ENCODE results near the gene BTBD16. TPM values are rescaled to one million over a fixed set of nuclear protein-coding genes. Genes with fewer than 3 reads are reported as not detected.

The BTBD16 gene
- total and polyA plus RNA-seq, 2 of the 4 experiments (the other 2 are of a cell fraction): not detected

- Histone ChIP-seq H3K36me3 (ENCODE audit: control insufficient read depth, insufficient read depth, low read length) (peaks cover 5% of the 10 kb centered on the region; the same call in 1 of the 2 replicates), H3K27ac (ENCODE audit: insufficient read depth, low read length) (no peak overlapping the region), H3K4me2 (ENCODE audit: low read depth, low read length) (no peak overlapping the region), H2AFZ (replicated peaks; ENCODE audit: low read length, poor library complexity) (no peak overlapping the region), H3K56ac (ENCODE audit: extremely low read depth, insufficient read depth, low read length) (no peak overlapping the region), H3K23ac (ENCODE audit: low read depth, low read length) (no peak overlapping the region), H2BK15ac (ENCODE audit: low read depth, low read length) (no peak overlapping the region), H3K18ac (ENCODE audit: low read depth, low read length) (no peak overlapping the region), H3K9me3 (ENCODE audit: control insufficient read depth, insufficient read depth, low read length) (no peaks in the 10 kb centered on the region), H4K5ac (ENCODE audit: low read depth, low read length) (no peak overlapping the region), H3K4ac (ENCODE audit: low read depth, low read length) (no peak overlapping the region), H2BK5ac (ENCODE audit: low read depth, low read length, poor library complexity, severe bottlenecking) (no peak overlapping the region), H3K14ac (replicated peaks; ENCODE audit: low read depth, low read length) (no peak overlapping the region), H2BK20ac (ENCODE audit: low read depth, low read length) (no peak overlapping the region), H3K9me1 (ENCODE audit: insufficient read depth, low read length) (no peaks in the 10 kb centered on the region), H4K8ac (ENCODE audit: low read depth in 2 of 2, low read length in 2 of 2) (no peak overlapping the region), H3K9ac (ENCODE audit: low read depth, low read length) (no peak overlapping the region), H4K20me1 (ENCODE audit: insufficient read depth, low read length) (no peaks in the 10 kb centered on the region), H3K27me3 (ENCODE audit: control insufficient read depth, insufficient read depth, low read length) (no peaks in the 10 kb centered on the region), H3K4me3 (ENCODE audit: insufficient read depth, low read depth, low read length) (no peak overlapping the region), H2AK9ac (replicated peaks; ENCODE audit: low read depth, low read length, poor library complexity) (no peak overlapping the region), H2AK5ac (ENCODE audit: low read depth, low read length) (no peak overlapping the region), H2BK120ac (ENCODE audit: low read depth, low read length) (no peak overlapping the region), H4K91ac (ENCODE audit: insufficient read depth, low read depth, low read length) (no peak overlapping the region), H3K4me1 (ENCODE audit: control insufficient read depth, insufficient read depth, low read length) (peaks cover 8% of the 10 kb centered on the region; the same call in 1 of the 2 replicates), H3K79me1 (ENCODE audit: low read depth in 1 of 2, low read length in 2 of 2) (peaks cover 0 to 9% of the 10 kb centered on the region in 2 experiments; a peak in 1 of 4 replicates)
- 67% methylated on average over 1 of the region's 5 CpGs; no CpG with 5 or more reads in 1 of the 2 experiments for WGBS, 2 experiments (ENCODE audit: extremely low coverage in 2 of 2, insufficient read length in 1 of 2)
- TF ChIP-seq BHLHE40 (IDR thresholded peaks at IDR 0.05; ENCODE audit: low read depth, low read length): no peak
- no peak for TF ChIP-seq CHD1 (IDR thresholded peaks at IDR 0.05; ENCODE audit: low read depth, low read length)
- no peak for TF ChIP-seq RFX5 (IDR thresholded peaks at IDR 0.05; ENCODE audit: low read depth, low read length)
- no peak for TF ChIP-seq POLR2A (IDR thresholded peaks at IDR 0.05; ENCODE audit: low read depth, low read length)
- no peak for TF ChIP-seq SMC3 (IDR thresholded peaks at IDR 0.05; ENCODE audit: low read depth, low read length)
- no peak for TF ChIP-seq RAD21 (IDR thresholded peaks at IDR 0.05; ENCODE audit: low read length)
- no peak for TF ChIP-seq RCOR1 (IDR thresholded peaks at IDR 0.05; ENCODE audit: insufficient replicate concordance, low read length)
- no peak for TF ChIP-seq MAZ (IDR thresholded peaks at IDR 0.05; ENCODE audit: borderline replicate concordance, low read depth, low read length)
- TF ChIP-seq NFE2L2 (IDR thresholded peaks at IDR 0.05; ENCODE audit: low read depth, low read length): no peak
- TF ChIP-seq, protein P1, sequence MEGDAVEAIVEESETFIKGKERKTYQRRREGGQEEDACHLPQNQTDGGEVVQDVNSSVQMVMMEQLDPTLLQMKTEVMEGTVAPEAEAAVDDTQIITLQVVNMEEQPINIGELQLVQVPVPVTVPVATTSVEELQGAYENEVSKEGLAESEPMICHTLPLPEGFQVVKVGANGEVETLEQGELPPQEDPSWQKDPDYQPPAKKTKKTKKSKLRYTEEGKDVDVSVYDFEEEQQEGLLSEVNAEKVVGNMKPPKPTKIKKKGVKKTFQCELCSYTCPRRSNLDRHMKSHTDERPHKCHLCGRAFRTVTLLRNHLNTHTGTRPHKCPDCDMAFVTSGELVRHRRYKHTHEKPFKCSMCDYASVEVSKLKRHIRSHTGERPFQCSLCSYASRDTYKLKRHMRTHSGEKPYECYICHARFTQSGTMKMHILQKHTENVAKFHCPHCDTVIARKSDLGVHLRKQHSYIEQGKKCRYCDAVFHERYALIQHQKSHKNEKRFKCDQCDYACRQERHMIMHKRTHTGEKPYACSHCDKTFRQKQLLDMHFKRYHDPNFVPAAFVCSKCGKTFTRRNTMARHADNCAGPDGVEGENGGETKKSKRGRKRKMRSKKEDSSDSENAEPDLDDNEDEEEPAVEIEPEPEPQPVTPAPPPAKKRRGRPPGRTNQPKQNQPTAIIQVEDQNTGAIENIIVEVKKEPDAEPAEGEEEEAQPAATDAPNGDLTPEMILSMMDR (conservative IDR thresholded peaks at IDR 0.05; ENCODE audit: low read depth, low read length): no peak
- no peak for TF ChIP-seq MXI1 (IDR thresholded peaks at IDR 0.05; ENCODE audit: borderline replicate concordance, low read depth, low read length)
- no peak for TF ChIP-seq USF2 (IDR thresholded peaks at IDR 0.05; ENCODE audit: low read depth, low read length)
- no peak for TF ChIP-seq CEBPB (IDR thresholded peaks at IDR 0.05; ENCODE audit: low read depth, low read length)
- no peak for TF ChIP-seq MAFK (IDR thresholded peaks at IDR 0.05; ENCODE audit: low read depth, low read length)
- TF ChIP-seq ELK1 (IDR thresholded peaks at IDR 0.05; ENCODE audit: borderline replicate concordance, low read depth, low read length): no peak
- TF ChIP-seq FOS (IDR thresholded peaks at IDR 0.05; ENCODE audit: low read depth, low read length): no peak
- no peak for DNase-seq
- intact Hi-C loops (cut with micrococcal nuclease) (no loop called here), dilution Hi-C loops (cut with HindIII; ENCODE audit: low sequenced_read_pairs, unreplicated experiment) (no loop called here), in situ Hi-C loops (cut with MboI; ENCODE audit: low sequenced_read_pairs) (no loop called here)
- no TSS peak for BruUV-seq (replicated peaks)
- ATAC-seq (ENCODE audit: low read depth): no peak
- ChIA-PET POLR2A (ENCODE audit: unreplicated experiment) (no interaction called here), CTCF (no interaction called here)
These were observed 34.3 kb upstream of the BTBD16 start for GRCh38 chr10:122236690-122237306.

Measured in IMR-90 (cell line).